Activated T-cell treated with anti-CD3 and anti-CD28 coated beads for 1 hour (primary cell): ENCODE results near the gene KCNQ1.

Source experiments
- DNase-seq: peaks from one replicate; pipeline ENCODE4 v3.0.0-alpha.2; 2020; ENCODE audit warnings: low read depth

Gene KCNQ1

DNA sequence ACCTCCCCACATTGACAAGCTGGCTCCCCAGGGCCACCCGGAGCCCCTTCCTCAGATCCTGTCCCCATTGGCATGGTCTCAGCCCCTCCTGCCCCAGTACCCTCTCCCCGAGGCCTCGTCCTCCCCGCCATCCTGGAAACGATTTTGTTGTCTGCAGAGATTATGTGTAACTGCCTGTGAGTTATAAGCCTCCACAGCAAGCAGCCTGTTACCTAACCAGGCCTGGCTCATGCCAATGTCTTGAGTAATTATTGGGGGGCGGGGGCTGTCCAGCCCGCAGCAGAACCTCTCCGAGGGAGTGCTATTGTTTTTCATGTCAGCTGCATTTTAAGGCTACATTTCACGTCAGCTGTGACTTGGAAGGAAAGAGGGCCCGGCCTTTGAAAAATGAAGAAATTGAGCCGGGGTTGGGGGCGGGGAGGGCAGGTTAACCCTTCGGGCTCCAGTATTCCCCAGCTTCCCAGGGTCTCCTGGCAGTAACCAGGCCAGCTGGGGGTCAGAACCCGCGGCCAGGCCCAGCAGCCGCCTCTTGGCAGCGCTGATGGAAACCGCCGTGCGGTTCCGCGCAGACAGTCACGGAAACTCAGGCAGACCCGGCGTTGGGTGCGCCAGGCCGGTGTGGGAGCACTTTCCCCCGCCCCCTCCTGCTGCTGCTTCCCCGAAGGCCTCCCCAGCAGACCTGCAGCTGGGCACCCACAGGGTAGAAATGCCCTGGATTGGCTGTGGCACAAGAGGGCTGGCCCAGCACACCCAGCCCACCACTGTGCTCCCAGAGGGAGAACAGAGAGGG, 381.3 kb downstream of the KCNQ1 start:
- DNase-seq, result no peak

DNA sequence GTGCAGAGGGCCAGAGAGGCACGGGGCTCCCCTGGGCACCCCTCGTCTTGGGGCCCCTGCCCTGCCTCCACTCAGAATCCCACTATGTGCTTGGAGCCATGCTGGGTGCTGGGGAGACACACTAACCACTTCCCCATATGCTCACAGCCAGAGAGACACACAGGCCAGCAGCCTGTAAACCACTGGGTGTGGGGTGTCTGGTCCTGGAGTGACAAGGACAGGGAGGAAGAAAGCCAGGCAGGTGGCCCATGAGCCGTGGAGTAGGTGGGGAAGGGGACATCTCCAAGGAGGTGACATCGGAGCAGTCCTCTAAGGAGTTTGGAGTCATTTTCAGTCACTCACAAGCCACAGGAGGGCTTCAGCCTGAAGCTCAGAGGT, 381.9 kb downstream of the KCNQ1 start:
- no peak for DNase-seq

DNA sequence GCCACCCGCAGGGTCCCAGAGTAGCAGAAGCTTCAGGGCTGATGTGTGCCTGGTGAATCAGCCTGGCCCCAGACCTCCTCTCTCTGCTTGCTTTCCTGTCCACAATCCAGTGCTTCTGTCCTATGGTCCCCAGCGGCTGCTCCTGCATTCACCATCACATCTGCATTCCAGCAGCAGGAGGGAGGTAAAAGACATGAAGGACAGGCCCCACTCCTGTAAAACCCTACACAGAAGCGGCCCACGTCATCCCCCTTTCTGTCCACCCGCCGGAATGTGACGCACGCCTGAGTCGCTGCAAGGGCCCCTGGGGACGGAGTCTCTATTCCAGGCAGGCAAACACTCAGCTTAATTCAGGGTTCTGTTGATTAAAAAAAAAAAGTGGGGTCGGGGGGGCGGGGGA, 382.4 kb downstream of the KCNQ1 start:
- no peak for DNase-seq

DNA sequence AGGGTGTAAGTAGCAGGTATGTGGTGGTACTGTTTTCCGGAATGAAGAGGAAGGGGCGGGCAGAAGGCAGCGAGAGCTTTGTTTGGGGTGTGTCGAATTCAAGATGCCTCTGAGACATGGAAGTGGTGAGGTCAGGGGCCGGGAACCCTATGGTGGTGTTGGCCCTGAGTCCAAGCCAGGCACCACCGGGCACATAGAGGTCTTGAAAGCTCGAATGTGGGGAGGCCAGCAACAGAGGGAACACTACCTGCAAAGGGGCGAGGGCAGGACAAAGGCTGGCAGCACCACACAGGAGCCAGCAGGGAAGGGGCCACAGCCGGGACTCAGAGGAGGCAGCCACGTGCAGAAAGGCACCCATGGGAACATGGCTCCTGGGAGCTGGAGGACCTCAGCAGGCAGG, 383.0 kb downstream of the KCNQ1 start:
- DNase-seq, result no peak

DNA sequence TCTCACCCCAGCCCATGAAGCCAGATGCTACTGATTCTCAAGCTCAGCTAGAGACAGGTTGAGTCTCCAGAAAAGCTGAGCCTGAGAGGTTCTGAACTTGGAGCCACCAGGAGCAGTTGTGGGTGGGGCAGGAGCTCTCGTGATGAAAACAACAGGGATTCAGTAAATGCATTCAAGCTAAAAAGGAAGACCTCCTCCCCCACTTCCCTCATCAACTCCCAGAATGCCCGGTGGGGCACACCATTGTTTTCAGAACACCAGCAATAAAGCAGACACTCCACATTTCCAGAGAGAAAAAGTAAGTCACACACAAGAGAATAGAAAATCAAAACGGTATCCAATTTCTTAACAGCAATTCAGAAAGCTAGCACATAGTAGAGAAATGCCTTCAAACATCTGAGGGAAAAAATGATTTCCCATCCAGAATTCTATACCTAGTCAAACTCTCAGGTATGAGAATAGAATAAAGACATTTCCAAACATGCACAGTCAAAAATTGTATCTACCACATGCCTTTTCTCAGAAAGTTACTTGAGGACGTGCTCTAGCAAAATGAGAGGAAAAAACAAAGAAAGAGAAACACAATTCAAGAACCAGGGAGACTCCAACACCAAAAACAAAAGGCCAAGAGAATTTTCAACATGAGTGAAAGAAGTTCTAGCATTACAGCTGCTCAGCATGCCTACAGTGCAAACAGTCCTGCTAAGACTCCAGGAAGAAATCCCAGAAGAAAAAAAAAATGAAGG, 383.9 kb downstream of the KCNQ1 start:
- no peak for DNase-seq

DNA sequence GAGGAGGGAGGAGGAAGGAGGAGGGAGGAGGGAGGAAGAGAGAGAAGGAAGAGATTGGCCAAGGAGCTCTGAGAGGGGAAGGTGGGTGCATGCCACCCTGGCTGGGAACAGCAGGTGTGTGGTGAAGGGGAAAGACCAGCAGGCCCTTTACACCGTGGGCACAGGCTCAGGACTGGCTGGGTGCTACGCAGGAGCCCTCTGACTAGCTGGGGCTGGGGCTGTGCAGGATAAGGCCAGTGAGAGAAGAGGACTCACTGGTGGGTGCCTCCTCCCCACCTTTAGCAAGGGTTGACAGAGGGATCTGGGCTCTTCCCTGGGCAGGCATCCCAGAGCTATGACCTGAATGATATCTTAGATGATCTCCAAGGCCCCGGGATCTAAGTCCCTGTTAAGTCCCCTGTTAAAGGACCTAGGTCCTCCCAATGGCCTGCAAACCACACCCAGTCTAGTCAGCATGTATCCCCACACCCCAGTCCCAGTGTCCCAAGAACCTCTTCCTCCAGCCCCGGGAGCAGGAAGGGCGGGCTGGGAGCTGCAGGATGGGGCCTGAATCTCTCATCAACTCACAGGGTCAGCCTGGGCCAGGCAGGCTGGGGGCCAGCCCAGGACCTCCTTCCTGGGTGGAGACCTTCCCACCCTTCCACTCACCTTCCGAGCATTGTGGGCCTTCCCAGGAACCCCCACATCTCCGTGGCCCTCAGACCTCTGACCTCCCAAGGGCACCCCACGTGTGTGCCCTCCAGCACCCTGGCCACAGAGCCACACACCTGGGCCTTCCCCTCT, 385.4 kb downstream of the KCNQ1 start:
- DNase-seq, result no peak

DNA sequence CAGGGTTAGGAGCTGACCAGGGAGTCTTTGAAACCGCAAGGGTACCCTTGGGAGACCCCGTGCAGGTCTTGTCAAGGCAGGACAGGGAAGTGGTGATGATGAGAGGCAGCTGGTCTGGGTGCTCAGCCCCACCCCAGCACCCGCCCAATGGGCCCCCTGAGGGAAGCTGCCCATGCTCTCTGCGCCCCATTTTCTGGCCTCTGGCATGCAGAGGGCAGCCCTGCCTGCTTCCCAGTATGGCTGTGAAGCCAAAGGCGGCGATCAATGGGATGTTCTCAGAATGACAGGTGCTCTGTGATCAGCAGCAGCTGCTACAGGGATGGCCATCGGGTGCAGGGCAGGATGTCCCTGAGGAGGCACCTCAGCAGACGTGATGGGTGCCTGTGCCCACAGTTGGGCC, 386.1 kb downstream of the KCNQ1 start:
- DNase-seq, result no peak

DNA sequence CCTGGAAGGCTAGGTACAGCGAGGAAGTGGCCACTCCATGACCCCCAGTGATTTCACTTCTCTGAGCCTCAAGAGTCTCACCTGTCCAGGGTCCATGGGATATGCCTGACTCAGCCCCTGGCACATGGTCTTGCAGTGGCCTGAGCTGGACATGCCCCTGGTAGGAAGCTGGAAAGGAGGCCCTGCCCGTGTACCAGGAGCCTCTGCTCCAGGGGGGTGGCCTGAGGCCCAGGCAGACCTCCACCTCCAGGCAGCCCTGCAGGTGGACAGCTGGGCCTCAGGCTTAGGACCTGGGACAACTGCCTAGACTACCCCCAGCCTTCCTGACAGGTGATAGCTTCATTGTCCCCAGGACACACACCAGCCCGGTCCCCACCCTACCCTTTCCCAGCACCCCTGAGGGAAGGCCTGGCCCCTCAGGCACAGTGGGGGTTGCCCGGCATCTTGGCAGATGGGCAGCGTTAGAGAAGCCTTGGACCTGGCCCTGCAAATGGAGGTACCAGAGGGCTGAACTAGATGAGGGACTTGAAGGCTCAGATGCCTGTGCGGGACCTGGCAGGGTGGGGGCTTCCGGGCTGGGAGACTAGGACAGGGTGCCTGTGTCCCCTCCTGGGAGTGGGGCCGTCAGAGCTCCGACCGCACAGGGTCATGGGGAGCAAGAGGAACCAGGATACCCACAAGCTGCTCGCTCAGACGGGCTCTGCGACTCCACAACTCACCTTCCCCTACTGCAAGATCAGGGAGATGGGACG, 387.1 kb downstream of the KCNQ1 start:
- no peak for DNase-seq

DNA sequence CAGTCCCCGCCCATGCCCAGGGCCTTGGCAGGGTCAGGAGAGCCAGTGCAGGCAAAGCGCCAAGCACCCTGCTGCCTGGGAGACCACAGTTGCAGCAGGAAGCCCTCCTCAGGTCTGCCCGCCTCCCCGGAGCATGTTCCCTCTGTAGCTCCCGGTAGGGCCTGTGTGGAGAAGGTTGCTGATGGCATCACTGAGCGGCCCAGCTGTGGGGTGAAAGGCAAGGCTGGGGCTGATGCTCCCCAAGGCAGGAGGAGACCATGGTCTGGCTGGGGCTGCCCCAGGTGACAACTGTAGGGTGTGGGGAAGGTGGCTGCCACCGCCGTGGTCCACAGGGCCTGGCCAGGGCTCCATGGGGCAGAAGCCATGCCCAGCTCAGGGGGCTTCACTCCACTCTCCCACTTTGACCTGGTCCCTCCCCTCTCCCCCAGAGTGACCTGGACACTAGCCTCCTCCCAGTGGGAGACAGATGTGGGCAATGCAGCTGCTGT, 387.8 kb downstream of the KCNQ1 start:
- no peak for DNase-seq

DNA sequence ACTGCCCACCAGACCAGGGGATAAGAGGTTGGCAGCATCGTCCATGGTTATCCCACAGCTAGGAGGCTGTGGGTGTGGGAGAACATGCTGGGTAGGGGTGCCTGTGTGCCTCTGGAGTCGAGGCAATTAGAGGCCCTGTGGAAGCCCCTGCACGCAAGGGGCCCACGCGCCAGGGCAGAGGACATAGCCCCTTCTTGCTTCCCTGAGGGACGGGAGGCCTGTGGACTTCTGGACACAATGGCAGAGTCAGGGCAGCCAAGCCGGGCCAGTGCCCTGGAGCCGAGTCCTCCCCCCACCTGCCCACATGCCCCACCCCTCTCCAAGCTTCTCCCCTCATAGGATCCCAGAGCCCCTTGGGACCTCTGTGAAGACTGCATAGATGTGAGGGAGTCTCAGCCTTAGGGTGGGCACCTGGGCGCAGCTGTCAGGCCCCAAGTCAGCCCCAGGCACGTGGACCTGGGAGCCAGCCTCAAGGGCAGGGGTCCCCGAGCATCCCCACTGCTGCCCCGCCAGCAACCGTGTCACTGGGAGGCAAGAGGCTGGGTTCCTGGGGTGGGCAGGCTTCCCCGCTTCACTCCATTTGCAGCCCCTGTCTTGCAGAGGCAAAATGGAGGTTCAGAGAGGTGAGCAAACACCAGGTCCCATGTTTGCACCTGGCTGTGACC, 388.4 kb downstream of the KCNQ1 start:
- DNase-seq, result no peak

DNA sequence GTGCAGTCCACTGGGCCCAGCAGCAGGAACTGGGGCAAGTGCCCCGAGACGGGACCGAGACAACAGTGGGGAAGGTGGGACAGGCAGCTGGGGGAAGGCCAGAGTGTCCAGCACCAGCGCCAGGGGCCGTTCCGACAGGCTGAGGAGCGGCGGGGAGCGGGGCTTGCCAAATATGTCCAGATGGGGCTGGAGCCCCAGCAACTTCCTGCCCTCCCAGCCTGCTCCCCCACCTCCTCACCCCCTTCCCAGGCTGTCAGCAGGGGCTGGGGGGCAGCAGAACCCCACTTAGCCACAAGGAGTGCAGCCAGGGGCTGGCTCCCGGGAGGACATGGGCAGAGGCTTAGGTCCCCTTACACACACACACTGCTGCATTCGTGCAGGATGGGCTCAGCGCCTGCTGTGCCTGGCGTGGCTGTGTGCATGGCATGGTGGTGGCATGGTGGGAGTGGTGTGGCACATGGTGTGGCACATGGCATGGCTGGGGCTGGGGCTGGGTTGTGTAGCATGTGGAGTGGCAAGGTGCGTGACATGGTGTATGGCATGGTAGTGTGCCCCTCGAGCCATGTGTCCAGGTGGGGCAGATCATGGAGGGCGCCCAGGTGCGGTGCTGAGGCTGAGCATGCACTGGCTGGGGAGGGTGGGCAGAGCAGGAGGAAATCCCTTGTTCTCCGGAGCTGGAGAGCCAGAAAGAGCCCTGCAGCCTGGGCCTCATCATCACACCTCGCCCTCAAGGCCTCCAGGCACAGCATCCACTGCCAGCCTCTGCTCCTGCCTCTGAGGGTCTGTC, 389.1 kb downstream of the KCNQ1 start:
- no peak for DNase-seq

DNA sequence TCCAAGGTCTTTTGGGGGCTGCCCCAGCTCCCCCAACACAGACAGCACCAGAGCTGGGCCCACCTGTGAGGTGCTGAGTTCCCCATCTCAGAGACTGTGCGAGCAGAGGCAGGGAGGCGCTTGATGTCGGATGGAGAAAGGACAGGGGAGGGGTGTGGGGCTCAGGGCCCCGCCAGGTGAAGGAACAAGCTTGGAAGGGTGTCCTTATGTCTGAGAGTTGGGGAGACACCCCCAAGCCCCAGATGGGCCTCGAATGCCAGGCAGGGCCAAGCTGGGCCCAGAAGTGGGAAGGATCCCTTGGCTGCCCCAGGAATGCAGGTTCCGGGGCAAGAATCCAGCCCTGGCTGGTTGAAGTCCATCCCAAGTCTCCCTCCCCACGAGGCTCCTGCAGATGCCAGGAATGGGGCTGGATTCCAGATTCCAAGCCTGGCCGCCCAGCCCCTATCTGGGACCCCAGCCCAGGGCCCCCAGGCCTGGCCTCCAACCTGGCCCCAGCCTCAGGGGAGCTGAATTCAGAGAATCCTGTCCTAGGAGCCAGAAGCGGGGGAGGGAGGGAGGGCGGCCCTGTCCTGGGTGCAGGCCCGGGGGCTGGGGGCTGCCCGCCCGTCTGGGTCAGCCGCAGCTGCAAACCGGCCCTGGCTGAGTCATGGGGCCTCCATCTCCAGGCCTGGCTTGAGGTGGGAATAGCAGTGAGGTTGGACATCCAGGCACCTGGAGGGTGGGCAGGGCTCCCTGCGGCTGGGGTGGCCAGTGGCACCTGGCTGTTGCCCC, 389.9 kb downstream of the KCNQ1 start:
- no peak for DNase-seq

DNA sequence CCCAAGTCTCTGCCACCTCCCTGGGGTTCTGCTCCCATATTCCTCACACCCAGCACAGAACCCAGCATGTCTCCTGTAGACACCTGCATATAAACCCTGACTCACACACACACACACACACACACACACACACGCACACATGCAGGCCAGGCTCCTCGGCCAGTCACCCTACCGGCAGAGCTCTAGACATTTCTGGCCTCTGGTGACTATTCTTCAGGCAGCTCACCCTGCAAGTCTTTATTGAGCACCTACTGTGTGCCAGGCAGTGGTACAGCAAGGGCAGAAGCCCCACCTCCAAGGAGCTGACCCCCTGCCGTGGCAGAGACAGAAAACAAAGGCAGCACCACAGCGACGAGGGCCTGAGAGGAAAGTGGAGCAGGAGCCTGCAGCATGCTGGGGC, 390.5 kb downstream of the KCNQ1 start:
- no peak for DNase-seq

DNA sequence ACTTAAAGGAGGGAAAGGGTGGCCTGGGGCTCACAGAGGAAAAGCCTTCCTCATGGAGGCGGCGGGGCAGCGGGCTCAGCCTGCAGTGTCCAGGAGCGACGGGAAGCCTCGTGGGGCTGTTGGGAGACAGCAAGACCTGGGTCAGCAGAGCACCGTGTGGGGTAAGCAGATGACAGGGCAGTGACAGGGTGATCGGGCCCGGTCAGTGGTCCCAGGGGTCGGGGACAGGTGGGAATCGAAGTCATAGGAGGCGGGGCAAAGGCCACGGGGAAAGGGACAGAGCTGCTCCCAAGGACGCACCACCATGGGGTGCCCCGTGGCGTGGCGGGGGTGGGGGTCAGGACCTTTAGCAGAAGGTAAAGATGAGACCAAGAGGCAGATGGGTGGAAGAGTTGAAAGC, 390.9 kb downstream of the KCNQ1 start:
- DNase-seq, result no peak

DNA sequence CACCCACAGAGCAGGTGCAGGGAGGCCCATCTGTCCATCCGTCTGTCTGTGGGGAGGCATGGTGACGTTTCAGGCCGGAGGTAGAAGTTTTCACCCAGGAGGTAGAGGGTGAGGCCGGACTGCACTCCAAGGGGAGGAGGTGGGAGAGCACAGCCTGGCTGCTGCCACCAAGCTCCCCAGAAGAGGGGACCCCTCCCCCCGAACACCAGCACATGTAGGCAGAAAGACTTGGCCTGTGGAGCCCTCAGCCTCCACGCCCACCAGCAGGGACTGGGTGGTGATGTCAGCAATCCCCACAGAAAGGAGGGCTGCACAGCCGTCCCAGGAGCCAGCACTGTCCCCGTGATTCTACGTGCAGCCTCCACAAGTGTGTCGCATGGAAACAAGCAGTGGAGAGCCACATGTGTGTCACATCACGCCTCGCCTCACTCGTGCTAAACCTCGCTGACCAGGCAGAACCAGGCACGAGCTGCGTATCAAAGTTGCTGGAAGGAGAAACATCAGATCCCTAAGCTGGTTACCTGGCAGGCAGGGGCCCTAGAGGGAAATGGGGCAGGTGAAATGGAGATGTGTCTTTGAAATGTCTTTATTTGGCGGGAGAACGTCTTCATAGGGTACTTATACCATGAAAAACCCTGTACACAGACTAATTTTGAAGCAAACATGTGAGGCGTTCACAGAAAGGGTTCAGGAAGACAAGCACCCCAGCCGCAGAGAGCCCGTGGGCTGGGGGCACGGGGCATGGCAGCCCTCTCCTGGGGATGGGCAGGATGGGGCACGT, 391.7 kb downstream of the KCNQ1 start:
- DNase-seq, result no peak

DNA sequence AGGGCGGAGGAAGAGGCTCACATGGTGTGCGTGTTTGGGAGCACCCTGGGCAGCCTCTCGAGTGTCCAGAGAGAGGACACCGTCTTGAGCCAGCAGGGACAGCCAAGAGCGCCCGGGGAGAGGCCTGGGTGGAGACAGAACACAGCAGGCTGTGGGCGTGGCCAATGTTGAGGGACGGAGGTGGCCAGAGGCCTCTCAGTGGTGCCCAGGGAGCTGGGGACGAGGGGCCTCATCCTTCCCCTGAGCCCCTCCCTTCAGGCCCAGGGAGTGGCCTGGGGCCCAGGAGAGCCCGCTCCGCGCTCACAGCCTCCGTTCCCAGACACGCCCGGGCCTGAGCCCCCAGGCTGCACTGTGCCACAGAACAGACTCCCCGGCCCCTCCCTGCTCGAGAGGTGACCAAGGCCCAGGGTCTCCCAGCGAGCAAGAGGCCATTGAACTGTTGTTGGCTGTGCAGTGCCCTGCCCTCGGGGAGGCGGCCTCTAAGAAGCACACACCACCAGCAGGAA, 392.3 kb downstream of the KCNQ1 start:
- no peak for DNase-seq

DNA sequence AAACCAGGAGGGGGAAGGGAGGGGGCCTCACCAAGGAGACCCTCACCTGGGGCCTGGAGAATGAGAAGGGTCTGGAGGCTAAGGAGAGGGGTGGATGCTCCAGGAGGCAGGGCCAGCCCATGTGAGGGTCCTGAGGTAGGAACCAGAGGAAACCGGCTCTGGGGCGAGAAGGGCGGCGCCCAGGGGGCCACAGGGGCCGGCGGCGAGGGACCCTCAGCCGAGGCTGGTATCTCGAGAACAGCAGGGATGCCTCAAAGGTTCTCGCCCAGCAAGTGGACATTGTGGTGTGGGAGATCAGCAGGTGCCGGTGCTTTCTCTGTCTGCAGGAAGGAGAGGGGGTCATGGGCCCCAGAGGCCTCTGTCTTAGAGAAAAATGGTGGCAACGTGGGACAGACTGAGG, 392.8 kb downstream of the KCNQ1 start:
- DNase-seq, result no peak

DNA sequence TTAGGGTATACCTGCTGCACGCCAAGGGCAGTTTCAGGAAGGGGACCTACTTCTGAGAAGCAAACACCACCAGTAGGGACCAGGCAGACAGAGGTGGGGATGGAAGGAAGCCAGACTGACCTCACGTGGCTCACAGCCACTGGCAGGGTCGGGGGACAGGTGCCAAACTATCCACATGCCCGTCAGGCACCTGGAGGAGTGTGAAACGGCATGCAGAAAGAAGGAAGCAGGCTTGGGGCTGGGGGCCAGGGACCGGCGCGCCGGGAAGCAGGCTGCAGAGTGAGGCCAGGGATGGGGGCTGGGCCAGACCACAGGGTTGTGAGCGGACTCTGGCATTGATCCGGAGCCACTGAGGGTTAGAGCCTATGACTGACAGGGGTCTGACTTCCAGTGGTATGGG, 393.3 kb downstream of the KCNQ1 start:
- no peak for DNase-seq
